ENCODE results near the gene ROS1.
"Not testable (repeated sequence)": the region's sequence is repeated elsewhere in the genome, so short reads cannot be mapped to it uniquely, and the experiment has no call there.

The ROS1 gene

DNA sequence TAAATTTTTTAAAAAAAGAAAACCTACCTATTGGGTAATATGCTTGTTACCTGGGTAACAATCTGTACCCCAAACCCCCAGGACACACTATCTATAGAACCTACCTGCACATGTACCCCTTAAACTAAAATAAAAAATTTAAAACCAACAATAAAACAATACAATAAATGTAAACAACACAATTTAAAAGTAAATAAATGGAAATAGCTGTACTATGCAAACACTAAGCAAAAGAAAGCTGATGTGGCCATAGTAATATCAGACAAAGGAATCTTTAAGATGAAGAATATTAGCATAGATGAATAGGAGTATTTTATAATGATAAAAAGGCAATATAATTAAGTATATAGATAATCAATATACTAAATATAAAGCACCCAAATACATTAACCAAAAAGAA, 50.3 kb downstream of the ROS1 start:
- DNase-seq, result no peak

DNA sequence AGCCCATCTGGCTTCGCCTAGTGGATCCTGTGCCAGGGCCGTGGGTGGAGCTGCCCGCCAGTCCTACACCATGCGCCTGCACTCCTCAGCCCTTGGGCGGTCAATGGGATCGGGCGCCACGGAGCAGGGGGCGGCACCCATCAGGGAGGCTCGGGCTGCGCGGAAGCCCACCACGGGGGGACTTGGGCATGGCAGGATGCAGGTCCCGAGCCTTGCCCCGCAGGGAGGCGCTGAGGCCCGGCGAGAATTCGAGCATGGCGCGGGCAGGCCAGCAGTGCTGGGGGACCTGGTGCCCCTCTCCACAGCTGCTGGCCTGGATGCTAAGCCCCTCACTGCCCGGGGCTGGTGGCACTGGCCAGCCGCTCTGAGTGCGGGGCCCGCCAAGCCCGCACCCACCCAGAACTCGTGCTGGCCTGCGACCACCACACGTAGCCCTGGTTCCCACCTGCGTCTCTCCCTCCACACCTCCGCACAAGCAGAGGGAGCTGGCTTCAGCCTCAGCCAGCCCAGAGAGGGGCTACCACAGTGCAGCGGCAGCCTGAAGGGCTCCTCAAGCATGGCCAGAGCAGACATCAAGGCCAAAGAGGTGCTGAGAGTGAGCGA, 52.4 kb downstream of the ROS1 start:
- no peak for DNase-seq

DNA sequence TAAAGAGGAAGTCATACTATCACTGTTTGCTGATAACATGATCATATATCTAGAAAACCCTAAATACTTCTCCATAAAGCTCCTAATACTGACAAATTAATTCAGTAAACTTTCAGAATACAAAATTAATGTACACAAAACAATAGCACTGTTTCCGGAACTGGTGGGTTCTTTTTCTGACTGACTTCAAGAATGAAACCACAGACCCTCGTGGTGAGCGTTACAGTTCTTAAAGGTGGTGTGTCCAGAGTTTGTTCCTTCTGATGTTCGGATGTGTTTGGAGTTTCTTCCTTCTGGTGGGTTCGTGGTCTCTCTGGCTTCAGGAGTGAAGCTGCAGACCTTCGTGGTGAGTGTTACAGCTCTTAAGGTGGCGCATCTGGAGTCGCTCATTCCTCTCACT, 53.5 kb downstream of the ROS1 start:
- DNase-seq, result not testable (repeated sequence)

DNA sequence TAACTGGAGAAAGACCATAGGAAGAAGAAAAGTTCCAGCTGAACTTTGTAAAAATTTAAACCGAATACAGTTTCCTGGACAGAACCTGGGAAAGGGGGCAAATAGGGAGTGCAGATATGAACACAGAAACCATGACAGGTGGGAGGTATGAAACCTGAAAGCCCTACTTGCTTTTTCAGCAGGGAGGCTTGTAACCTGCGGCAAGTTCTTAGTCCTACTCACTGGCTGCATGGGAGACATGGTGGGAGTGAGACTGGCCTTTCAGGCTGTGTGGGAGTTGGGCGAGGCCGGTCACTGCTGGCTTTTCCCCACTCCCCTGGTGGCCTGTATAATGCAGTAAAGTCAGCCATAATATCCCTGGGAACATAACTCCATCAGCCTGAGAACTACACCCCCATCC, 54.2 kb downstream of the ROS1 start:
- no peak for DNase-seq

DNA sequence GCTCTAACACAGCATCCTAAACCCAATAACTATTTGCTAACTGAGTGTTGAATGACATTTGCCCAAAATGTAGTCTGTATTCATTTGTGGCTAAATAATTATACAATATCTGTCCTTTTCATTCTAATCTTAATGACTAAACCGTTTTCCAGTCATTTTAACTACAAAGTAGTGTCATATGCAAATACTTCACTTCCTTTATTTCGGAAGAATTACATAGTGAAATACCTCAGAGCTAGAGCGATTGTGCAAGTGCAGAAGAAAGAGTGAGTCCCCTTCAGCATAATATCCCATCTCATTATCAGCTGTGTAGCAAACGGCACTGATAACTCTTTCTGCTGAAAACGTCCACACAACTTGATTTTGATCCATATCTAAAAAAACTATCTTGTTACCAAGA, 66.2 kb downstream of the ROS1 start:
- no peak for DNase-seq

DNA sequence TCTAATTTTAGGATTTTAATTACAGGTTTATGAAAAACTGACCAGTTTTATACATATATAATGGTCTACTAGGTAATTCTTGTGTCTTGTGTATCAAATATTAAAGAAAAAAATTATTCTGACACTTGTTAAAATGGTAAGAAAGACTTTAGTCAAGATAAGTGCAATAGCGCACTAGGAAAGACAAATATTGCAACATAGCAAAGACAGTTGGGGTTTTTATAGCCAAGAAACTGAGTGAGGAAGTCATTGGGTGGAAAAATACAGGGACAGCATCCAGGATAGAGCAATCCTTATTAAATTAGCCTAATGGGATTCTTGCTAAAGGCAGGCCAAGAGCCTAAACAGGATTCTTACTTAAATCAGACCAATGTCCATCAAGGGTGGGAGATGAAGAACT, 71.1 kb downstream of the ROS1 start:
- no peak for DNase-seq

DNA sequence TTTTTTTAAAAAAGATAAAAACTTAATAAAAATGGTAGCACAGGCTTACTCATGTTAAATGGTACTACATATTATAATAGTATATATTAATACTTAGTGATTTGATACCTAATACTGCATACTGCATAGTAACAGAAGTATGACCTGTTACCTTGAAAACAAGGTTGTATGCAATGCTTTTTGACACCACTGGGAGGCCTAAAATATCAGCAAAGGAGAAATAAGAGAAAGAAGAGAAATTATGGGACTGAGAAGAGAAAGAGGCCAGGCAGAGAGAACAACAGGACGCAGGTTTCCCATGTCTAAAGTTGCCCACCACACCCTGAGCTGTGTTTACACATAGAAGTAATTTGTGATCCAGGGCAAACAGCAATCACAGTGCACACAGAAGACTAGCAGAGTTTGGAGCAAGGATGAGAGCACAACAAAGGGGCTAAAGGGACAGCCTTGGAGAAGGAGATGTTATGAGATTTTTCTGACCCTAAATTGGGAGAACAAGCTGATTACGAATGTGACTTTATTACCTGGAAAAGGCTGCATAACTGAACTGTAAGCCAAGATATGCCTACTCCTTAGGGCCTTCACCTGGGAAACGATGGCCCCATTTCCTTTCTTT, 73.2 kb downstream of the ROS1 start:
- peak; percentile 46 for DNase-seq

DNA sequence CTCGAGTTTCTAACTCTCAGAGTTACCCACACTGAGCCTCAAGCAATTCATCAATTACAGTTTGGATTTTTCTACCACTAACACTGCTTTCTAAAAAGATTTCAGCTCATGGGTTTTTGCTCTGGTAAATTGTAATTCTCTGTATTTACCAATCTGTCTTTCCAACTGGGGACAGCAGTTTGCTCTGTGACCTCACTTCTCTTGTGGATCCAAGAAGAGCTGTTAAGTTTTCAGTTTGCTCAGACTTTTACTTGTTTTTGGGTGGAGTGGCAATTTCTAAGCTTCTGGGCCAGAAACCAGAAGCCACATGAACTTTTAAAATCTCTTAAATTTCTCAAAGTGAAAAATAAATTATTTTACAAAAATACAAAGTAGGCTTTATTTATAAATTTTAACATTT, 74.2 kb downstream of the ROS1 start:
- no peak for DNase-seq

DNA sequence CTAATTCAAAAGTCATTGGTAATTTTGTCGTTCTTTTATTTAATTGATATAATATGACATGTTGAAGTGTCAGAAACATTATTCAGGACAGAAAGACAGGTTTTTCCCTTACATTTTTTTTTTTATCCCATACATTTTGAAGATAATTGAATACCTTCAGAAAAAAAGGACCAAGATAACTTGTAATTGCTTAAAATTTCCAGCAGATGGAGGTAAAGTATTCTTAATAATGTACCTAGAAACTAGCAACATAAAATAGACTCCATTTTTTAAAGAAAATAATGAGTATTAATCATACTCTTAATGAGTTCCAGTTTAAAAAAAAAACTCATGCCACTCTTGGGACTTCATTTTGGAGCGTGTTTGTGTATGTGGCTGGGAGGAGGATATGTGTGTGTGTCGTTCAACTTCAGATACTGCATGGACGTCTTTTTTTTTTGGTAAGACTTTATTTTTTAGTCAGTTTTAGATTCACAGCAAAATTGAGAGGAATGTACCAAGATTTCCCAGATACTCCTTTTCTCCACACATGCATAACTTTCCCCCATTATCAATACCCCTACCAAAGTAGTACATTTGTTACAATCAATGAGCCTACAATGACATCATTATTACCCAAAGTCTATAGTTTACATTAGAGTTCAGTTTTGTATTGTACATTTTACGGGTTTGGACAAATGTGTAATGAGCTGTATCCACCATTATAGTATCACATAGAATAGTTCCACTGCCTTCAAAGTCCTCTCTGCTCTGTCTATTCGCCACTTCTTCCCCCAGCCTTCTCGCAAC, 79.4 kb downstream of the ROS1 start:
- peak; percentile 42 for DNase-seq

DNA sequence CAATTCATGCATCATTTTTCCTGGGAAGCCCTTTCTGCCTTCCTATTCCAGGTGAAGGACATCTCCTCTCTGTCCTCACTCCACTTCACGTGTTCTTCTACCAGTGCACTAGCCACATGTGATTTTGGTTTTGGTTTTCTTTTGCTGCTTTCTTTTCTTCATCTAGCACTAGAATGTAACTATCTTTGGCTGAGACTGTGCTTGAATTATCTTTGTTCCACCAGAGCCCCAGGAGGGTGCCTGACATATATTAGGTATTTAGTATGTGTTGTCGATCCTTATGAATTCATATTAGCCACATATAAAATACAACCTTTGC, 80.5 kb downstream of the ROS1 start:
- DNase-seq, result no peak

DNA sequence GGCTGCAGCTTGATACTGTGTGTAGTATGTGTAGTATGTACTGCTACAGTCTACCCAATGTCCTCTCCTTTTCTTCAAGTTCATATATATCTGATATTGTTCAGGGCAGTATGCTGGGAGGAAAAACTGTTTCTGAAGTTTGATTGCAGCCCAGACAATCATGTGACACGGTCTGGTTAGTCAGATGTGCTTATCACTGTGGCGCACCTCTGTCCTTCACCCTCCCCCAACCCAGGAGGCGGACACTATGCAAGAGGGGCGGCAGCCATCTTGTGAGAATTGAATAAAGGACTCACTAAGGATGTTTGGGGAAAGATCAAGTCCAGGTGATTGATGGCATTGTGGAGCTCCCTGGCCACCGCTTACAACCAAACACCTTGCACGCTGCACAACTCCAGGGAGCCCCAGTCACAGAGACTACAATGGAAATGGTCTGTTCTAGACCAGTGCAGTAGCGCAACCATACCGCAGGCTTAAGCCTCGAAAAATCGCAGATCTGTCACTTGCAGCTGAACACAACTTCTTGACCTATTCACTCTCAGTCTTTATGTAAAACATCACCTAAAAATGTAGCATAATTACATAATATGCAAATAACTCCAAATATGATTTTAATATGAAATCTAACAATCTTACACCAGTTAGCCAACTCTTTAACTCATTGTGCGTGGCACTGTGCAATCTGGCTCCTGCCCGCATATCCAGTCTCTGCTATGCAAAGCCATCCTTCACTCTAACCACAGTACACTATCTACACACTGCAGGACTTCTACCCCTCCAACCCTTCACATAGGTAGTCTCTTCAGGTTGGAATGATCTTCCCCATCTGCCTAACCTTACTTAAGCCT, 81.1 kb downstream of the ROS1 start:
- no peak for DNase-seq

DNA sequence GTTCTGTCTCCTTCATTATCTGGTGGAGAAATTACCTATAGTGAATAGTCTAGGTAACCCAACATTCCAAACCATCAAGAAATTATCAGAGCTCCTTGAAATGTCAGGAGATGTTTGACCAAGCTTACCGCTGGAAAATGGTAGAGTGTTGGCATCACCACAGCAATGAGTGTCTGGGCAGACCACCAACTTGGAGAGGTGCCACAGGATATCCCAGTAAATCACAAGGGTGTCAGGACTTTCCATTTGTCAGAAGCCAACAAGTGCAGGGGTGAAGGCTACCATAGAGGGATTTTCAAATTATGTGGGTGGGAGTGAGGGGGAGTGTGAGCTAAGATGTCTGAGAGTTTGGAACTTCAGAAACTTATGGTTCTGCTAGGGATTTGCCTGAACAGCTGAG, 87.2 kb downstream of the ROS1 start:
- DNase-seq, result no peak

DNA sequence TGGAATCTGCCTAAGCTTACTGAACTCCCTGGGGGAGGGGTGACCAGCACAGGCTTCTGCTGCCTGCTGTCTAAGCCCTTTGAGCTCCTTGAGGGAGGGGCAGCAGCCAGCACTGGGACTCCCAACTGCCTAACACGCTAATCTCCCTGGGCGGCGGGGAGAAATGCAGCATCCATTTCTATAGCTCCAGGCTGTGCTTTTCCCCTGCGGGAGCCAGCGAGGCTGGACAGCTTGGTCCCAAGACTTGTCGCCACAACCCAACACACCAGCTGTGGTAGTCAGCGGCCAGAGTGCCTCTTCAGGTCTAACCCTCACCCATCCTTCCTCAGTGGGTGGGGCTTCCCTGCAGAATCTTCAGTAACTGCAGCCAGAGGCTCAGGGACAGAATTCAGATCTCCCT, 95.8 kb downstream of the ROS1 start:
- DNase-seq, result no peak

DNA sequence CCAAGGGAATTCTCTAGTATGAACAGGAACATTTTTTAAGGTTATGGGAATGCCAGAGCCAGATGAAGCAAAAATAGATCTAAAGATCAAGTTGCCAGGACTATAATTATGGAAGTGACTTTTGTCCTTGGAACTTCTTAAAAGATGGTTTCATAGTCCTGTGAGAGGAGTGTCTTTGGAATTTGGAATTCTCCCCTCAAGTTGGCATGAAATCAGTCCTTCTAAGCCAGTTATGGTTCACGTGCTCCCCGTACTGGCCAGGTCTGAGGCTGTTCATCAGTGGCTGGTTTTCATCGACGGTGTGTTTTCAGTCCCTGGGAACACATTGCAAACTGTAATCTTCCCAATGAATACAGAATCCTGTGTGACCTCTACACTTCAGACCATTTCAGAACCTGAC, 97.2 kb downstream of the ROS1 start:
- DNase-seq, result no peak

DNA sequence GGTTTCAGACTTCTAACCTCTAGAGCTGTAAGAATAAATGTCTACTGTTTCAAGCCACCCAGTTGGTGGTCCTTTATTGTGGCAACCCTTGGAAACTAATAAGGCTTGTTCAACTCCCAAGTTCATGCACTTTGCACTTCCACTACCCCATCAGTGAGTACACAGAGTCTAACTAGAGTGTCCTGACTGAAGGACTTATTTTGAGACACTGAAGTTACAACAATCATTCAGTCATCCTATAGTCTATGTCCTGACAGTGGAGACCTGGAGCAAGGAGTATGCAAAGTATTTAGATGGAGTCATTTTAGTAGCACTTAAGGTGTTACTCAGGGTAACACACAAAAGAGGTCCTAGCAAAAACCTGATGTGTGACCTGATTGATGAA, 97.7 kb downstream of the ROS1 start:
- DNase-seq, result no peak

DNA sequence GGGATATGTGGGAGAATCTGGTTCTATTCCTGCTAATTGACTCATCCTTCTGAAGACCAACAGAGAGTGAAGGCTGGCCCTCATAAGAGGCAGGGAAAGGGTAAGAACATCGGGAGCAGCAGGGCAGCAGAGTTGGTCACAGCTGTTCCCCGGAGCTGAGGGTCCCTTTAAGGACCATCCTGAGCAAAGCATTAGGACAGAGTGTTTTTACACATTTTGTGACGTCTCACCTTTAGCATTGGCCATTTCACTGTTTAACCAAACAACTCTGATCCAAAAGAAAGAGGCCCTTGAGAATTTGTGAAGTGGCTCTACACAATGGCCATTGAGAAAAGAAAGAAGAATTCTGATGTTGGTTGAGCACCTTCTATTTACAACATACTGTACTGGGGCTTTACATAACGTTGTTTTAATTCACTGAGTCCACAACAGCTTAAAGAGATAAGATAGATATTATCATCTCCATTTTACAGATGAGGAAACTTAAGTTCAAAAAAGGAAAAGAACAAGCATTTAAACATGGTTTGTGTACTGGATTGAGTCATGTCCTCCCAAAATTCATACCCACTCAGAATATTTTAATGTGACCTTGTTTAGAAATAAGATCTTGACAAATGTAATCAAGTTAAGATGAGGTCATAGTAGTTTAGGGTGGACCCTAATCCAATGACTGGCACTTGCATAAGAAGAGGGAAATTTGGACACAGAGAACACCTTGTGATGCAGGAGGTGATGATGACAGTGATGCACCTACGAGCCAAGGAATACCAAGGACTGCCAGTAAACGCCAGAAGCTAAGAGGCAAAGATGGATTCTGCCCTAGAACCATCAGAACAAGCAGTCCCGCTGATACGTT, 98.4 kb downstream of the ROS1 start:
- DNase-seq, result no peak

DNA sequence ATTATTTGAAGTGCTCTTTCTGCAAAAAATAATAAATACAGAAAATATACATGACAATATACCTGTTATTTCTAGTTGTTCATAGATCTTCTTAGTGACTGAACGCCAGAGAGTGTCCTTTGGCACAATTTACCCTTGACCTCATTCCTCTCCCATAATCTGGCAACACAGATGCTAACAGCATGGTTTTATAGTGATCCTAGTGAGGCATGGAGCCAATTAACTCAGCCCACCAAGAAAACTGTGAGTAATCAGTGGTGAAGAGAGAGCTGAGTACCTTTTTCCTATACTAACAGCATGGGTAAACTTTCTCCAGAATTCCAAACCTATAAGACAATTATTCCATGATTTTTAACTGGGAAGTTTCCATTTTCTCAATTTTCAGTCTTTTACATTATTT, 99.3 kb downstream of the ROS1 start:
- DNase-seq, result no peak

DNA sequence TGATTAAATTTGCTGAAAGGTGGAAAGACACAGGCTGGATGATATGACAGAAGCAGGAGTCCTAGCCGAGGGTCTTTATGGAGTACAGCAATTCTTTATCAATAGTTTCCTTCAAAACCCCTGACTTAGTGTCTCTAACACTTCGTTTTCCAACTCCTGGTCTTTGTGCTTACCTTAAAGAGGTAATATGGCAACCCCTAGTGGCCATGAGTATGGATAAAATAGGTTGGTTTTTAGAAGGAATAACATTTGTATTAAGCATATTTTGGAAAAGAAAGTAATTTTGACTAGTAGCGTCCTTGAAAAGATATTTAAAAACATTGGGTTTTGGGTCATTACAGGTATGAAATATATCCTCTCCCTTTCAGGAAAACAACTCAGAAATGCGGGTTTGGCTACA, 108.5 kb downstream of the ROS1 start:
- DNase-seq, result peak; percentile 20

DNA sequence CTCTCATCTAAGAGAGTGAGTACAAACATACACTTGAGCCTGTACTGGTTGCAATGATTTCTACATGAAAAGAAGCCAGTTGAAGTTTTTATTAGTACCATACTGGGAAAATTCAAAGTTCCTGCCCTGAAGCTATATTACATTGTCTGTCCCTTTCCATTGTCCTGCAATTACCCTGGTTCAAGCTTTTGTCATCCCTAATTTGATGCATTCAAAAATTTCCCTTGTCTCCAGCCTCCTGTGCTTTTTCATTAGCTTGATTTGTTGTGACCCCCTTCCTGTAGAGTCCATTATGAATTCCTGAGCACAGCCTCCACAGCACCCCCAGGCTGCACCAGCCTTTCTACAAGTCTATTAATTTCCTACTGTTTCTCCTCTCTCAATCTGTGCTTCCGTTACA, 114.0 kb downstream of the ROS1 start:
- DNase-seq, result no peak

DNA sequence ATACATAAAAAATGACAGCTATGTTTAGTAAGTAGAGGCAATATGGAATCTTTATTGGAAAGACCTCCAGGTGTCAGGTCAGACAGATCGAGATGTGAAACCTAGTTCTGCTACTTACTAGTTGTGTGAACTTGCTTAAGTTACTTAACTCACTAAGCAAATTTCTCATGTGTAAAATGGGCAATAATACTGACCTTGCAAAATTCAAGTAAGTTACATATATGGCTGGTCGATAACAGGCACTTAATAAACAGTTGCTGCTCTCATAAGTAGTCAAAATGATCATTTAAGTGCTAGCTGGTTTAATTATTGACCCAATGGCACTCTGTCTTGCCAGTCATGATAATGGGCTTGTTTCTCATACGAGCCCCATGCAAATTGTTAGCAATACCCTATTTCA, 114.4 kb downstream of the ROS1 start:
- DNase-seq, result no peak

DNA sequence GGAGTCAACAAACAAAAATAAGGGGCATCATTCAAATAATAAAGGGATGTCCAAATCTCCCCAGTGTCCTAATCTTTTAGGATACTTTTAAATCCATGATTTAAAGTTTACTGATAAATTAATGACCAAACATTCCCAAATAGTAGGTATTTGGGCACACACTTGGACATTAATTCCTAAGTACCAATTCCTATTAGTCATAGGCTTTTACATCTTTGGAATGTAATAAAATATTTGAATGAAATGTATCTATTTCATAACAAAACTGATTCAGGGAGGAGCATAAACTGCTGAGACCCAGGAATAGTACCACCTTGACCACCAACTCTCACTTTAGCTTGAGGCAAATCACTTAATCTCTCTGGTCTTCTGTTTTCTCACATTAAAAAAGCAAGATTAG, 116.1 kb downstream of the ROS1 start:
- DNase-seq, result no peak

DNA sequence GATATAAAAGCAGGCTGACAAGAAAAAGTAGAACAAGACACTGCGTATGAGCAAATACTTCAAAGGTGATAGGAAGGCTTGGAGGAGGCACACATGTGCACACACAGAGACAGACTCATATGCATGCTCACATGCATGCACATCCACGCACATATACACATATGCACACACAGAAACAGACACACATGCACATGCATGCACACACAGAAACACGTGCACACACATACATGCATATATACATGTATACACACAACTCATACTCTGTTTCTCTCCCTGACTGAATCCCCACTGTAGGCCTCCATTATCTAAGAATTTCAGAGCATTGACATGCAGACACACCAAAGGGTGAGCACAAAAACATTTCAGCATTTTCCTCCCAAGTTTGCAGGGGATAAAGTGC, 116.7 kb downstream of the ROS1 start:
- DNase-seq, result no peak

DNA sequence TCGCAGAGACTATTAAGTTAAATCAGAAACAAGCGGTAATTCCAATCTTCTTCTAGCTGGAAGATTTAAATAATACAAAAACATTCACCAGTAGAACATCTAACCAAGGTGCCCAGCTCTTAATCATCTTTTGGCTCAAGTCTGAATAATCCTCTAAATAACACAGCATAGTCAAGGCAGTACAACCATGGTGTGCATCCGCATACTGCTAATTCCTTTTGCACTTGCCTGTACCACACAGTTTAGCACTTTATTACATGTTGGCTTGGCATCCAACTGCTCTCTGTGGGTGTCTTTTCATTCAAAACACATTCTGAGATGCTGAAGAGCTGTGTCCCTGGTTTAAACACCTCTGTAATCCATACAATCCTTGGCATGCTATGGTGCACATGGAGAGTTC, 118.1 kb downstream of the ROS1 start:
- no peak for DNase-seq

All from EL (cell line).